HEK293T (cell line): Measurements from ENCODE around the gene GREM1.

Experiments
- CTCF ChIA-PET: fragments of 350-600 bp; formaldehyde crosslinking; extraction: SDS; loops from one replicate; lab custom pipeline; 2021; ENCODE audit warnings: antibody characterized with exemption, inconsistent platforms; lab: Yijun Ruan, JAX
- POLR2A ChIA-PET: fragments of 350-600 bp; formaldehyde crosslinking; extraction: SDS; loops from one replicate; lab custom pipeline; 2020; ENCODE audit warnings: antibody characterized with exemption, inconsistent platforms; lab: Yijun Ruan, JAX
- DNase-seq: peaks from one replicate; pipeline ENCODE4 v3.0.0; 2012; ENCODE audit warnings: mixed read lengths; ENCODE audit errors: extremely low spot score
- ARNT ChIP-seq: fragments of 450-650 bp; IDR thresholded peaks from 2 replicates; pipeline ENCODE4 v1.6.1; 2017; ENCODE audit warnings: mild to moderate bottlenecking
- BHLHE40 ChIP-seq: fragments of 450-650 bp; IDR thresholded peaks from 2 replicates; pipeline ENCODE4 v1.6.1; 2016; ENCODE audit warnings: mild to moderate bottlenecking, moderate library complexity, borderline replicate concordance
- CTBP1 ChIP-seq: fragments of 450-650 bp; IDR thresholded peaks from 2 replicates; pipeline ENCODE4 v1.6.1; 2016; ENCODE audit warnings: borderline replicate concordance
- ELF4 ChIP-seq: fragments of 450-650 bp; IDR thresholded peaks from 2 replicates; pipeline ENCODE4 v1.6.1; 2017; ENCODE audit warnings: antibody characterized with exemption
- FOXA1 ChIP-seq: fragments of 450-650 bp; IDR thresholded peaks from 2 replicates; pipeline ENCODE4 v1.6.1; 2016; ENCODE audit warnings: mild to moderate bottlenecking
- FOXK2 ChIP-seq: fragments of 450-650 bp; IDR thresholded peaks from 2 replicates; pipeline ENCODE4 v1.6.1; 2016; ENCODE audit warnings: mild to moderate bottlenecking
- FOXM1 ChIP-seq: fragments of 450-650 bp; IDR thresholded peaks from 2 replicates; pipeline ENCODE4 v1.6.1; 2017; ENCODE audit warnings: mild to moderate bottlenecking, borderline replicate concordance
- HDGF ChIP-seq: fragments of 450-650 bp; IDR thresholded peaks from 2 replicates; pipeline ENCODE4 v1.6.1; 2017; ENCODE audit warnings: antibody characterized with exemption, borderline replicate concordance
- L3MBTL2 ChIP-seq: fragments of 450-650 bp; conservative IDR thresholded peaks from 2 replicates; pipeline ENCODE4 v1.6.1; 2016; ENCODE audit warnings: mild to moderate bottlenecking
- LEF1 ChIP-seq: fragments of 450-650 bp; IDR thresholded peaks from 2 replicates; pipeline ENCODE4 v1.6.1; 2017; ENCODE audit warnings: mild to moderate bottlenecking, borderline replicate concordance
- NFRKB ChIP-seq: fragments of 450-650 bp; IDR thresholded peaks from 2 replicates; pipeline ENCODE4 v1.6.1; 2016; ENCODE audit warnings: mild to moderate bottlenecking, moderate library complexity
- SP1 ChIP-seq: fragments of 450-650 bp; IDR thresholded peaks from 2 replicates; pipeline ENCODE4 v1.6.1; 2017
- SUZ12 ChIP-seq: fragments of 450-650 bp; IDR thresholded peaks from 2 replicates; pipeline ENCODE4 v1.6.1; 2016; ENCODE audit warnings: mild to moderate bottlenecking
- TARDBP ChIP-seq: fragments of 450-650 bp; IDR thresholded peaks from 2 replicates; pipeline ENCODE4 v1.6.1; 2016
- ZNF384 ChIP-seq: fragments of 450-650 bp; IDR thresholded peaks from 2 replicates; pipeline ENCODE4 v1.6.1; 2016
- TF ChIP-seq, protein P1 (sequence below): fragments of 450-650 bp; IDR thresholded peaks from 2 replicates; pipeline ENCODE4 v1.6.1; 2016

GREM1 gene

DNA sequence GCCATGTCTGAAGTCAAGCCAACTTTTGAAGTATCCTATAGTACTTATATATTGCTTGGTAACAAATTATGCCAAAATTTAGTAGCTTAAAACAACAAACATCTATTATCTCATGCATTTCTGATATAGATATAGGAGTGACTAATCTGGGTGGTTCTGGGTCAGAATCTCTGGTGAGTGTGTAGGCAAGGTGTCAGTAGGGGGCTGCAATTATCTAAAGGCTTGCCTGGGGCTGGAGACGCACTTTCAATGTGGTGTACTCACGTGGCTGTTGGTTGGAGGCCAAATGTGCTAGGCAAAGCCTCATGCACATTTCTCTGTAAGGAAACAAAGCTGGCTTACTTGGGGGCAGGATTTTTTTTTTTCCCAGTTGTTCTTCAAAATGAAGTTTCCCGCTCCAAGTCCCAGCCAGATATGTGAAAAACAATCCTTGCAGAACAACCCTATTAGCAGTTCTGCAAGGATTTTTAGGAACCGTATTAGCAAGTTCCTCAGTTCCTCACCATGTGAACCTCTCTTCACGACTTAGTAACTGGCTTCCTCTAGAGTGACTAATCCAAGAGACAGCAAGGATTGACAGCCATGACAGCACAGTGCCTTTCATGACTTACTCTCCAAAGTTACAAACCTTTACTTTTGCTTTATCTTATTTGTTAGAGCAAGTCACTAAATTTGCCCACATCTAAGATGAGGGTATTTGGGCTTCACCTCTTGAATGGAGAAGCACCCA, 25.8 kb downstream of the GREM1 start:
- TF ChIP-seq NFRKB (no peak), HDGF (no peak), FOXK2 (no peak), ARNT (no peak), ZNF384 (no peak), L3MBTL2 (no peak), ELF4 (no peak), FOXM1 (no peak), BHLHE40 (no peak), FOXA1 (no peak), TARDBP (no peak), SUZ12 (no peak), LEF1 (no peak), SP1 (no peak)
- TF ChIP-seq, protein P1, sequence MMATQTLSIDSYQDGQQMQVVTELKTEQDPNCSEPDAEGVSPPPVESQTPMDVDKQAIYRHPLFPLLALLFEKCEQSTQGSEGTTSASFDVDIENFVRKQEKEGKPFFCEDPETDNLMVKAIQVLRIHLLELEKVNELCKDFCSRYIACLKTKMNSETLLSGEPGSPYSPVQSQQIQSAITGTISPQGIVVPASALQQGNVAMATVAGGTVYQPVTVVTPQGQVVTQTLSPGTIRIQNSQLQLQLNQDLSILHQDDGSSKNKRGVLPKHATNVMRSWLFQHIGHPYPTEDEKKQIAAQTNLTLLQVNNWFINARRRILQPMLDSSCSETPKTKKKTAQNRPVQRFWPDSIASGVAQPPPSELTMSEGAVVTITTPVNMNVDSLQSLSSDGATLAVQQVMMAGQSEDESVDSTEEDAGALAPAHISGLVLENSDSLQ: no peak
- no peak for DNase-seq
- ChIA-PET POLR2A (no interaction called here), CTCF (interaction anchor here (0.6 kb wide), 1 partner anchor 20 kb away, joined by 3 read pairs; no protein-coding TSS in a partner anchor)

- ChIA-PET POLR2A (no interaction called here), CTCF (no interaction called here)
- no peak for DNase-seq
- TF ChIP-seq ARNT (no peak), LEF1 (no peak), SP1 (no peak), BHLHE40 (no peak), FOXK2 (no peak), L3MBTL2 (no peak), ZNF384 (no peak), FOXA1 (no peak), ELF4 (no peak), NFRKB (no peak), CTBP1 (no peak), FOXM1 (no peak), HDGF (no peak), TARDBP (no peak)
- TF ChIP-seq, protein P1: no peak
Observed at GRCh38 chr15:32746116-32746857, 28.5 kb downstream of the GREM1 start.

DNA sequence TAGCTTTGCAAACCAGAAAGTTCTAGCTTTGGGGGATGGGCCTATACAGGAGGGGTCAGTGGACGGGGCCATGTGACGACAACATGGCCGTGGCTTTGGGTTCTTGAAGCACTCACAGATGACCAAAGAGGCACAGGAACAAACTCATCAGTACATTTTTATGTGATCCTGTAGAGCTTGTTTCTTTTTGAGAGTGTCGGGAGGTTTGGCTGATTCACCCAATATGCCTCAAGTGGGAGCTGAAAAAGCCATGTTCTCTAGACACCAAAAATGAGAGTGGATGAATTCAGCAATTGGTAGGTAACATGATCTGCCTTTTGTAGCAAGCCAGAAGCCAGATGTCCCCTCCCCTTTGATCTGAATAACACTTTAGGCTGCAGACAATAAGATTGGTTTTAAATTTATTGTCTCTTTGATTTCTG, 30.1 kb downstream of the GREM1 start:
- no peak for TF ChIP-seq CTBP1
- TF ChIP-seq FOXA1: no peak
- no peak for TF ChIP-seq SP1
- TF ChIP-seq ELF4: no peak
- TF ChIP-seq, protein P1: no peak
- no peak for TF ChIP-seq BHLHE40
- no peak for TF ChIP-seq TARDBP
- no peak for TF ChIP-seq NFRKB
- no peak for TF ChIP-seq LEF1
- no peak for TF ChIP-seq ARNT
- TF ChIP-seq HDGF: no peak
- POLR2A ChIA-PET: no interaction called here
- no peak for DNase-seq
- CTCF ChIA-PET: no interaction called here

DNA sequence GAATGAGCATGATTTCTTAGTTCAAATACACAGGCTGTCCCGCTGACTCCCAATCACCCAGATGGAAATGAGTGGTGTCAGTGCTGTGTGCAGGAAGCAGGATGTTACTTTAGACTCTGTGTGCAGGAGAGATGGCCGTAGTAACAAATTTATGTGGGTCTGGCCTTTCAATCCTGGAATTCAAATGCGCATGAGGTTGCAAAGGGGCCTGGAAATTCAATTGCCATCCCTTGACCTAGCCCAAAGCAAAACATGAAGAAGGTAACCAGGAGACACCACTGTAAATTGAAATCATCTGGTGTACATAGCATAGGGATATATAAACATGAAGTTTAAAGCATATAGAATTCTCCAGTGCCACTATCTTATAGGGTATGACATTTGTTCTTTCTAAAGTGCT, 33.2 kb downstream of the GREM1 start:
- no peak for DNase-seq
- TF ChIP-seq CTBP1 (no peak), ZNF384 (no peak), FOXK2 (no peak), SP1 (no peak), ELF4 (no peak), TARDBP (no peak), FOXA1 (no peak), L3MBTL2 (no peak), HDGF (no peak), NFRKB (no peak), SUZ12 (no peak), BHLHE40 (no peak), ARNT (no peak), FOXM1 (no peak), LEF1 (no peak)
- TF ChIP-seq, protein P1: no peak
- ChIA-PET POLR2A (no interaction called here), CTCF (no interaction called here)

- POLR2A ChIA-PET: no interaction called here
- TF ChIP-seq CTBP1: no peak
- CTCF ChIA-PET: no interaction called here
- no peak for DNase-seq
Observed at GRCh38 chr15:32757426-32757825, 39.6 kb downstream of the GREM1 start.
